ENCODE measurements around the gene SMURF1. TPM values are rescaled to one million over a fixed set of nuclear protein-coding genes. Genes with fewer than 3 reads are reported as not detected.

SMURF1 gene
- total RNA-seq, 1 donor, result 22.6 TPM

DNA sequence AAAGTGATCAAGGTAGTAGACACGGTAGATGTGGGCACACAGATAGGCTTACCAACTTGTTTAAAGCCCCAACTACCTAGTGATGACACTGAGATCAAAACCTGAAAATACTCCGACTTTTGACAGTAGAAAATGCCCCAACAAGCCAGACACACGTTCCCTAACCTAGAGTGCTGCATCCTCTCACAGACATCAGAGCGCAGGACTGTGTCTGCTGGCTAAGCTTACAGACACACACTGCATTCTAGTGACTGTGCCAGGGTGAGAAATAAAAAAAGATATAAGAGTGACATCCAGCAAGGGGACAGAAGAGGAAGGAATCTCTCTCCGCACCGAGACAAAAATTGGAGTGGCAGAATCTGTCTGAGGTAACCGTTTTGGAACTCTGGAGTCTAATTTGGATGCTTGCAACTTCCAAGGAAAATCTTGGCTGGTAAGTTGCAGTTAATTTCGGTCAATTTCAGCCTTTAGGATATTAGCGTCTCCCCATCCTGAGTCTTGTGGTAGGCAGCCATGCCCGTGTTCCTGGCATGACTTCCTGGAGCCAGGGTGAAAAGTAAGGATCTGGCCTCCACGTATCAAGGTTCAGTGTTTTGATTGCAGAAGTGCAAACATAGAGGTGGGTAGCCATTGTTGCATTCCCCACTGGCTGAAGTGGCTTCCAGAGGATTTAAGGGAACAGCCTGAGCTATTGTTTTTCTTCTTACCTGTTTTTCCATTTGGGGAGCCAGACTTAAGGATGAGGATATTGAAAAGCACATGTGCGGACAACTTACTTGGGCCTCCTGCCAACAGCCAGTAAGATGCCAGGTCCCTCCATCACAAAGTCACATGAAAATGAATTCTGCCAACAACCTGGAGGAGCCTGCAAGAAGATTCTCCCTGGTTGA, 124.1 kb downstream of the SMURF1 start:
- DNase-seq (ENCODE audit: low read depth), result no peak
- TF ChIP-seq, protein P1, sequence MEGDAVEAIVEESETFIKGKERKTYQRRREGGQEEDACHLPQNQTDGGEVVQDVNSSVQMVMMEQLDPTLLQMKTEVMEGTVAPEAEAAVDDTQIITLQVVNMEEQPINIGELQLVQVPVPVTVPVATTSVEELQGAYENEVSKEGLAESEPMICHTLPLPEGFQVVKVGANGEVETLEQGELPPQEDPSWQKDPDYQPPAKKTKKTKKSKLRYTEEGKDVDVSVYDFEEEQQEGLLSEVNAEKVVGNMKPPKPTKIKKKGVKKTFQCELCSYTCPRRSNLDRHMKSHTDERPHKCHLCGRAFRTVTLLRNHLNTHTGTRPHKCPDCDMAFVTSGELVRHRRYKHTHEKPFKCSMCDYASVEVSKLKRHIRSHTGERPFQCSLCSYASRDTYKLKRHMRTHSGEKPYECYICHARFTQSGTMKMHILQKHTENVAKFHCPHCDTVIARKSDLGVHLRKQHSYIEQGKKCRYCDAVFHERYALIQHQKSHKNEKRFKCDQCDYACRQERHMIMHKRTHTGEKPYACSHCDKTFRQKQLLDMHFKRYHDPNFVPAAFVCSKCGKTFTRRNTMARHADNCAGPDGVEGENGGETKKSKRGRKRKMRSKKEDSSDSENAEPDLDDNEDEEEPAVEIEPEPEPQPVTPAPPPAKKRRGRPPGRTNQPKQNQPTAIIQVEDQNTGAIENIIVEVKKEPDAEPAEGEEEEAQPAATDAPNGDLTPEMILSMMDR (IDR thresholded peaks at IDR 0.05; ENCODE audit: insufficient read depth, low read length), result no peak
- H3K4me3 ChIP-seq (ENCODE audit: low read depth, low read length), result no peak overlapping the region

DNA sequence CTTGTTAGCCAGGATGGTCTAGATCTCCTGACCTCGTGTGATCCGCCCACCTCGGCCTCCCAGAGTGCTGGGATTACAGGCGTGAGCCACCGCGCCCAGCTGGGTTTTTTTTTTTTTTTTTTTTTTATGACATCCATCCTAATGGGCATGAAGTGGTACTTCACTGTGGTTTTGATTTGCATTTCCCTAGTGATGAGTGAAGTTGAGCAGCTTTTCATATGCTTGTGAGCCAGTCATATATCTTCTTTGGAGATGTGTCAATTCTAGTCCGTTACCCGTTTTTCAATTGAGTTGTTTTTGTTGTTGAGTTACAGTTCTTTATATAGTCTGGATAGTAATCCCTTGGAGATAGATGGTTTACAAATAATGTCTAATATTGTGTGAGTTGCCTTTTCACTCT, 127.7 kb downstream of the SMURF1 start:
- DNase-seq (ENCODE audit: low read depth), result no peak
- H3K4me3 ChIP-seq (ENCODE audit: low read depth, low read length), result no peak overlapping the region
- TF ChIP-seq, protein P1 (IDR thresholded peaks at IDR 0.05; ENCODE audit: insufficient read depth, low read length), result no peak

DNA sequence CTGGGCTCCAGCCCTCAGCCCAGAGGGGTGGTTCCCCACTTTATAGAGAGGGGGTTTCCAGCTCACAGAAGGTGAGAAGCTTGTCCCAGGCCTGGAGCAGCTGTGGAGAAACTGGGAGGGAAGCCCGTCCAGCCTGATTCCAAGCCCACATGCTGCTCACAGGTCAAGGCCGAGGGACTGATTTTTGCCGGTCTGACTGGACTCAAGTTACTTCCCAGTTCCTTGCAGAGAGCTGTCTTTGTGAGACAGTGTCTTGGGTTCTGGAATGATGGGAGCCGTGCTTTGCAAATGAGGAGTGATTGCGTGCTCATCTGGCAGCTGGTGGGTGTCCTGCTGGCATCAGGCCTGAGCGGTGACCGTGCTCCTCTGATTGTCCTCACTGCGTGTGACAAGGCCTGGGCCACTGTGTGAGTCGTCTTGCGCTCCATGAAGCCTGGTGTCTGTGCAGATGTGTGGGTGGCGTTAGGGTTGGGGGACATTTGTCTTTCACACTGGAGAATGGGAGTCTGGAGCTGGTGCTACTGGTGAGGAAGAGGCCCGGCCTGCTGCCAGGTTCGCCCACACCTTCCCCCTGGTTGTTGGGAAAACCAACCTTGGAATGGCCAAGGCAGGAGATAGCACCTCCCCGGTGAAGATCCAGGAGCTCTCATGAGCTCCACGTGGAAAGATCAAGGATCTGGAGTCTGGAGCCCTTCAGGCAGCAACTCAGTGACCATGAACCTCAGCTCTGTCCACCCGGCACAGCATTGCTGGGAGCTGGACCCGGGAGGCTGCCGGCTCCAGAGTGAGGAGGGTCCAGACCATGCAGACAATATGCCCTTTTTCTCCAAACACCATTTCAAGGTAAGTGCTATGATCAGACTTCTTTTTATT, 129.6 kb downstream of the SMURF1 start:
- DNase-seq (ENCODE audit: low read depth), result no peak
- TF ChIP-seq, protein P1 (IDR thresholded peaks at IDR 0.05; ENCODE audit: insufficient read depth, low read length), result no peak
- no peak overlapping the region for H3K4me3 ChIP-seq (ENCODE audit: low read depth, low read length)

DNA sequence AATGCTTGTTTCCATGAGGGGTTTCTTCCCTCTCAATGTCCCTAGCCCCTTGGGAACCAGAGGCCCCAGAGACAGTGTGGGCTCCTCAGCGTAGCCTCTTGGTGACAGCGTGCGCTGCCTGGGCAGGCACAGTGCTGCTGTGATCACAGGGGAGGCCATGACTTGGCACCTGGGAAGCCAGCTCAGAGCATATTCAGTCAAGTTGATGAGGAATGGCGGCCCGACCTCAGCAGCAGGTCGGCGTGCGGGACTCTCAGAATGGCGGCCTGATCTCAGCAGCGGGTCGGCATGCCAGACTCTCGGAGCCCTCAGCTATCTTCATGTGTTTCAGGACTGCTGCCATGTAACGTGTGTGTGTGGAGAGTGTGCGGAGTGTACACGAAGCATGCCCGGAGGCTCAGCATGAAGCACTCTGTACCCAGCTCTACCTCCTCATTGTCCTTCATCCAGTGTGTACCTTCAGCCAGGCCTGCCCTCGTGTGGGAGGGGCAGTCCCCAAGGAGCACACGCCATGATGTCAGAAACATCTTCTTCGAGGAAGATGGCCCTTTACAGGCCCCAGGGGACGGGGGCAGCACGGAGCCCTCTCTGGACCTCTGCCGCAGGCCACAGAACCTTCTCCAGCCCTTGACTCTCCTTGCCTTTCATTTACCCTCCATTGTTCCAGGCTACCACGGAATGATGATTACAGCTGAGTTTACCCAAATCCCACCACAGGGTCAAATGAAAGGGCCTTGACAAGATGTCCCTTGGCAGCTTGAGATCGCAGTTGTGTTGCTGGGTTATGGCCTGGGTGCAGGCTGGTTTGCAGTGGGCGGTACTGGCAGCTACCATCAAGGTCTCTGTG, 130.4 kb downstream of the SMURF1 start:
- H3K4me3 ChIP-seq (ENCODE audit: low read depth, low read length), result no peak overlapping the region
- TF ChIP-seq, protein P1 (IDR thresholded peaks at IDR 0.05; ENCODE audit: insufficient read depth, low read length), result no peak
- DNase-seq (ENCODE audit: low read depth), result no peak

DNA sequence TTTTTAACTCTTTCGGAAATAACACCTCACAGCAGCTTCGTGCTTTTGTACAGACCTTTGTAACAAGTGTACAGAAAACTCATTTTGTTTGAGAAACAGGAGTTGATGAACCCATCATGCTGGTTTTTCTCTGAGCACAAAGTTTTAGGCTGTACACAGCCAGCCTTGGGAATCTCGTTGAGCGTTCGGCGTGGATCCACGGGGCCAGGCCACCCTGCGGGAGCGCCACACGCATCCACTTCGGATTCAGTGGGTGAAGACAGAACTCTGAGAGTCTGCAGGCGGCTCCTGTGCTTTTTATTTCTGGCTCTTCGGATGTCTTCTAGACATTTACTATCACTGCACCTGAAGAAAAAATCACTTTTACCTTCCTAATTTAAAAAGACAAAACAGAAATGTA, 131.2 kb downstream of the SMURF1 start:
- no peak for DNase-seq (ENCODE audit: low read depth)
- H3K4me3 ChIP-seq (ENCODE audit: low read depth, low read length), result no peak overlapping the region
- TF ChIP-seq, protein P1 (IDR thresholded peaks at IDR 0.05; ENCODE audit: insufficient read depth, low read length), result no peak

DNA sequence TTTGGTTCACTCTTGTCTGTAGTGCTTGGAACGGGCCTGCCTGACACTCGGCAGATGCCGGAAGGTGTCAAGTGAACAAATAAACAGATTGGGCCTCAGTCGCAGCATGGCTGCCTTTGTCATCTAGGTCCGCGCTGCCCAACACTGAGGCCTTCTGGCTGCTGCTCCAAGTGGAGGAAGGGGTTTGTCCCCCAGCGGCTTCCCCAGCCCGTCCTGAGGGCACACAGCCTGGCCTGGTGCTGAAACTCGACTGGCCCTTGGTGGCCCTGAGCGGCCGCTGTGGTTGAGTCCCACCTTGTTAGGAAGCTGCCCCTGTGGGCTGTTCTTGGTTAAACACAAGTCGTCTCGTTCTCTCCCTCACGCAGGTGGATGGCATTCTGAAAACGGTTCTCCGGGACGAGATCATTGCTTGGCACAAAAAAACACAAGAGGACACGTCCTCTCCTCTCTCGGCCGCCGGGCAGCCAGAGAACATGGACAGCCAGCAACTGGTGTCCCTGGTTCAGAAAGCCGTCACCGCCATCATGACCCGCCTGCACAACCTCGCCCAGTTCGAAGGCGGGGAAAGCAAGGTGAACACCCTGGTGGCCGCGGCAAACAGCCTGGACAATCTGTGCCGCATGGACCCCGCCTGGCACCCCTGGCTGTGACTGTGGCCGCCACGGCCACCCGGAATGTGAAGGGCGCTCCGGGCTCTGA, 132.1 kb downstream of the SMURF1 start:
- TF ChIP-seq, protein P1 (IDR thresholded peaks at IDR 0.05; ENCODE audit: insufficient read depth, low read length), result no peak
- H3K4me3 ChIP-seq (ENCODE audit: low read depth, low read length), result no peak overlapping the region
- DNase-seq (ENCODE audit: low read depth), result no peak

All from fibroblast of the aortic adventitia (primary cell).